ENCODE results near the gene LSM8.
"Not testable (repeated sequence)": the region's sequence is repeated elsewhere in the genome, so short reads cannot be mapped to it uniquely, and the experiment has no call there.

Gene LSM8

GRCh38 chr7:118183786-118184564, at the start of gene LSM8:
Gene LSM8 (plus strand): TSS chr7:118184164. CDS start chr7:118184224, 60 bp downstream.
- peak; percentile 89 to 94 (median 92) for DNase-seq

DNA sequence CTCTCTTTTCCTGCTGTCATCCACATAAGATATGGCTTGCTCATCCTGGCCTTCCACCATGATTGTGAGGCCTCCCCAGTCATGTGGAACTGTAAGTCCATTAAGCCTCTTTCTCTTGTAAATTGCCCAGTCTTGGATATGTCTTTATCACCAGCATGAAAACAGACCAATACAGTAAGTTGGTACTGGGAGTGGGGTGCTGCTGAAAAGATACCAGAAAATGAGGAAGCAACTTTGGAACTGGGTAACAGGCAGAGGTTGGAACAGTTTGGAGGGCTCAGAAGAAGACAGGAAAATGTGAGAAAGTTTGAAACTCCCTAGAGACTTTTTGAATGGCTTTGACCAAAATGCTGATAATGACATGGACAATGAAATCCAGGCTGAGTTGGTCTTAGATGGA, 49.5 kb upstream of the LSM8 start:
- DNase-seq: not testable (repeated sequence)

DNA sequence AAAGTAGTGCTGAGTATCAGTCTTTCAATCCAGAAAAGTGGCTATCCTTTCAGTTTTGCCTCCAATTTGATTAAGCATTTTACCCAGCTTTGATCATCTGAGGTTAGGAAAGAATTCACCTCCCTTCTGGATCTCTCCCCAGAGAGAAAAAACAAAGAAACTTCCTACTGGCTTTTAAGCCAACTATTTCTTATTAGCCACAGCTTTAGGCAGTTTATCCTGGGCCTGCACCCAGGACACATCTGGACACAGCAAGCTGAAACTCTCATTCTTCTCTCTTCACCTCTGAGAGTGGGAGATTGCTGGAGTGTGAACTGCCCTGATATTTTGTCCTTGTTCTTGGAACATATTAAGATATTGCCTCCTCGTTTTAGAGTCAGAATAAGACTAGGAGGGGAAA, 43.5 kb upstream of the LSM8 start:
- no peak for DNase-seq

DNA sequence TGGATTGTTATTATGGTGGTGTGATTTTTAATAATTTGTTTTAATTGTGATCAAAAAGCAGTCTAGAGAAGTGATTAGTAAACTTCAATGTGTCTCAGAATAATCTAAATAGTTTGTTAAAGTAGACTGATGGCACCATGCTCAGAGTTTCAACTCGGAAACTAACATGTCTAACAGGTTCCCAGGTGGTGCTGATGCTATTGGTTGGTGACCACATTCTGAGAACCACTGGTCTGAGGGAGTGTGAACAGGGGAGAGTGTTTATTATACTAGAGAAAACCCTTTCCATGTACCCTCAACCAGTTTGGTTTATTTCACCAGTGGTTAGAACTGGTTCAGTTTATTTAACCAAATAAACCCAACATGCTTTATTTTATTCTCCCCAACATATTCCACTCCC, 42.0 kb upstream of the LSM8 start:
- no peak for DNase-seq

GRCh38 chr7:118148930-118149329, 35.0 kb upstream of the LSM8 start:
- DNase-seq: no peak

DNA sequence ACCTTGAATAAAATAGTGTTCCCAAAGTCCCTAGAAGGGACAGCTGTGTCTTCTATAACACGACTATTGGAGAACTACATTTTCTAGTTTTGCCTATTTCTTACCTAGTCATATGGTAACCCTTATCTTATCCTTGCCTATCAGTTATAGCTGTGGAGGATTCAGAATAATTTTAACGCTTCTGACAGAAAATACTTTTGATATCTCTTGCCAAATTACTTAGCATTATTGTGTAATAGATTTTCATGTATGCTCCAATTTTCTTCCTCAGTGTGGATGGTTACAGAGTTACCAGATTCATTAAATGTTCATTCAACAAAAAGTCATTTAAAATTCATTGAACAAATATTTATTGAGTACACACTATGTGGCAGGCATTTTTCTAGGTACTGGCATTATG, 34.6 kb upstream of the LSM8 start:
- DNase-seq: no peak

GRCh38 chr7:118151671-118152070, 32.3 kb upstream of the LSM8 start:
- DNase-seq: no peak

- DNase-seq: no peak
These were observed 31.8 kb upstream of the LSM8 start for GRCh38 chr7:118152149-118152548.

DNA sequence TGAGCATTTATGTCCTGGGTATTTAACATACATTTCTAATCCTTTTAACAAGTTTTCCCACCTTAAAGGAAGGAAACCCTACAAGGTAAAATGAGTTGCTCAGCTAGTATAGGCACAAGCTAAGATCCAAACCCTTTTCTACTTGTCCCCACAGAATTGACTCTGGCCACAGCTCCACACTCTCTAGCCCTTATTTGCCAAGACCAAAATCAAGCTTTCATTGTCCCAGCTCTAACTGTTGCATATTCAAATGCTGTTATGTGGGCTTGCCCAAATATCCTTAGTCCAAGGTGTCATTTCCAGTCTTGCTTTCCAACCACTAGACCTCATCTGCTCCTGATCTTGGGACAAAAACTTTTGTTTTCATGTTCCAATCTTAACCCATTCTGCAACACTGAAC, 31.3 kb upstream of the LSM8 start:
- no peak for DNase-seq

DNA sequence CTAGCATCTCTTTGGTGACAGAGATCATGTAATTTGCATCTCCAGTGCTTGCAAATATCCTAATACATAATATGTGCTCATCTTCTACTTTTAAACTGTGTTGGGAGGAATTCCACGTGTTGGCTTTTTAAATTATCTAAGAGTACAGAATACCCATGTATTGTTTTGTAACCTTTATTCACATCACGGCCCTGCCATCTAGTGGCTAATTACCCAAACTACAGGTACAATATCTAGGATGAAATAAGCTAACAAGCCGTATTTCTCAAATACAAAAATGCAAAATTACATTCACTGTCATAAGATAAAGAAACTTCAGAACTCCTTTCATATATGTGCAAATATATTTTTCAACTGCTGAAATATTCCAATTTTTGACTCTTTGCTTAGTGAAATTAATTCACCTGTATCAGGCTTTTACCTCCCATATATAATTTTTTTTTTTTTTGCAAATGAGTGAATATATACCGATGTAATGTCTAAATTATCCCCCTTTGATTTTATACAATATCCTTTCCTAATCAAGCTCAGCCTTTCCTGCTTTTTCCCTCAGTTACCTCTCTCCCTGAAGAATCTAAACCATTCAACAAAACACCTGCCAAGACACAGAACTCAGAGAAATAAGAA, 30.3 kb upstream of the LSM8 start:
- peak in 1 of 4 experiments; percentile 0 for DNase-seq

DNA sequence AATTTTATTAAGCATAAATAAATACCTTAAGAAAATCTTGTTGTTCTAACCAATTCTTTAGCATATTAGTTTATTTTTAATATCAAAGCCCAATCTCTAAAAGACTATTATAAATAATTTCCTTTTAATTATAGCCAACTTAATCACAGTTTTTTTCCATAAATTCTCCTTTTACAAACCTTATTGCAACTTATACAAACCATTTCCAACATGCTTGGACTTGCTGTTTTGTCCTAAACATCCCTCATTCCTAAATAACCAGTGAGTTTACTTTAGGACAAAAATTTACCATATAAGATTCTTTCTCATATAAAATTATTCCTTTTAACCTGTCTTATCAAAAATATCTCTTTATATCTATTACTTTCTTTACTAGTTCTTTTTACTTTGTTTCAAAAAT, 25.2 kb upstream of the LSM8 start:
- DNase-seq: no peak

- no peak for DNase-seq
These were observed 14.8 kb upstream of the LSM8 start for GRCh38 chr7:118169146-118169545.

- no peak for DNase-seq
These were observed 8.2 kb upstream of the LSM8 start for GRCh38 chr7:118175740-118176139.

DNA sequence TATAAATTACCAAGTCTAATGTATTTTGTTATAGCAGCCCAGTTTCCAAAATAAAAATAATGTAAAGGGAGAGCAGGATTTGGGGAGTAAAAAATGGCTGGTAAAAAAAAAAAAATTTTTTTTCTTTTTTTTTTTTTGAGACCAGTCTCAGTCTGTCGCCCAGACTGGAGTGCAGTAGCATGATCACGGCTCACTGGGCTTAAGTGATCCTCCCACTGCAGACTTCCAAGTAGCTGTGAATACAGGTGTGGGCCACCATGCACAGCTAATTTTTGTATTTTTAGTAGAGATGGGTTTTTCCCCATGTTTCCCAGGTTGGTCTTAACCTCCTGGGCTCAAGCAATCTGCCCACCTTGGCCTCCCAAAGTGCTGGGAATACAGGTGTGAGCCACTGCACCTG, 4.8 kb upstream of the LSM8 start:
- DNase-seq: no peak

GRCh38 chr7:118182593-118183427, 1.2 kb upstream of the LSM8 start:
- peak in 1 of 4 experiments; percentile 0 for DNase-seq

- no peak for DNase-seq
These were observed 557 bp upstream of the LSM8 start for GRCh38 chr7:118183428-118183785.

DNA sequence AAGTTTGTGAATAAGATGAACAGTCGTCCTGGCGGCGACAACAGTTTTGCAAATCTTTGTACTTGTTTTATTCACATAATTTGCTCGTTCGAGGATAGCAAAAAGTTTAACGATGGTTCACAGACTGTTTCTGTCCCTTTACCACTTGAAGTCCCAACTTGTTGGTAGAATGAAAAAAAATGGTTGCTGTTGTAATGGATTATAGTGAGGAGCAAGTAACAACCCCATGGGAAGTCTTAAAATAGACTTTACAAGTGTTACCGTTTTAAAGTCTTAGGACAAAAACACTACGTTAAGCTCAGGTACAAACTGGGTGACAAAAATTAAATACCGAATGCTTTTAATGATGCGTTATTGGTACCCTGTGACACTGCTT, 589 bp downstream of the LSM8 start:
- DNase-seq: no peak

- no peak for DNase-seq
These were observed 1.3 kb downstream of the LSM8 start for GRCh38 chr7:118185163-118185860.

DNA sequence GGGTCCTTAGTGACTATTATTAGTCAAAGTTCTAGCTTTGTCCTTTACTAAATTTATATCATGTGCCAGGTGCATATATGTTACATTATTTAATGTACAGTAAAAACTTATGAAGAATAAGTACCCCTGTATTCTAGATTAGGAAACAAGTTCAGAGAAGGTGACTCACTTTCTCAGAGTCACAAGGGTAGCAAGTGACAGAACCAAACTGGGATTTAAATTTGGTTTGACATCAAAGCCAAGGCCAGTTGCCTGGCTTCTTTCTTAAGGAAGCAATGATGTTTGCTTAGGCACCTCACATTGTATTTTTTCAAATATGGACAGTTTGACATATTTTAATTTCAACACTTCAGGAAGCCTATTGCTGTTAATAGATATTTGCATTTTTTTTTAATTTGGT, 2.5 kb downstream of the LSM8 start:
- DNase-seq: no peak

- DNase-seq: no peak
These were observed 10.6 kb downstream of the LSM8 start for GRCh38 chr7:118194571-118194970.

DNA sequence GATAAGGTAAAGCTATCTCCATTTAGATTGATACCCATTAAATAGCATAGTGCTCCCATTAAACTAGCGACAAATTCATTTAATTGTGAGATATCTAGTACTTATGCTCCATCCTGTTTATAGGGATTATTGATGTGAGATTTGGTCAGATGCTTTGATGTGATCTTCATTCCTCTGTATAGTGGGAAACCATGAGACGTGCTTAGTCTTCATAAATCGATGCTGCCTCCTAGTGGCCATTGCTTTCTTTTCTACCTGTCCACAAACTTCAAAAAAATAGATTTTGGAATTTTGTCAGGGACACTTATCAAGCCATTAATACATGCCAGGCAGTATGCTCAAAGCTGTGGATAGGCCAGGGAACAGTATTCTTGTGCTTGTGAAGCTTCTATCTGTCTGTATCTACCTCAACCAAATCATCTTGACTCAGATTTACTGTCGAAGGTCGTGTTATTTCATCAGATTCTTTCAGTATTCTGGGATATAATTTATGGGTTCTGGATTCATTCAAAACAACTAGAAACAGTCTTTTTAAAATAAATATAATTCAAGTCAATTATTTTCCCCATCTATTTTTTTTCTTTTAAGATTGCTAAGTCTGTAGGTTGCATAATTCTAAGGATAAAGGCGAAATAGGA, 12.0 kb downstream of the LSM8 start:
- DNase-seq: peak in 3 of 4 experiments; percentile 2 to 16 (median 13)

- no peak for DNase-seq
These were observed 18.1 kb downstream of the LSM8 start for GRCh38 chr7:118202061-118202460.

Data from activated CD4-positive, CD25-positive, alpha-beta regulatory T cell (primary cell).